ENCODE results near the gene FBXO33.

Gene FBXO33

DNA sequence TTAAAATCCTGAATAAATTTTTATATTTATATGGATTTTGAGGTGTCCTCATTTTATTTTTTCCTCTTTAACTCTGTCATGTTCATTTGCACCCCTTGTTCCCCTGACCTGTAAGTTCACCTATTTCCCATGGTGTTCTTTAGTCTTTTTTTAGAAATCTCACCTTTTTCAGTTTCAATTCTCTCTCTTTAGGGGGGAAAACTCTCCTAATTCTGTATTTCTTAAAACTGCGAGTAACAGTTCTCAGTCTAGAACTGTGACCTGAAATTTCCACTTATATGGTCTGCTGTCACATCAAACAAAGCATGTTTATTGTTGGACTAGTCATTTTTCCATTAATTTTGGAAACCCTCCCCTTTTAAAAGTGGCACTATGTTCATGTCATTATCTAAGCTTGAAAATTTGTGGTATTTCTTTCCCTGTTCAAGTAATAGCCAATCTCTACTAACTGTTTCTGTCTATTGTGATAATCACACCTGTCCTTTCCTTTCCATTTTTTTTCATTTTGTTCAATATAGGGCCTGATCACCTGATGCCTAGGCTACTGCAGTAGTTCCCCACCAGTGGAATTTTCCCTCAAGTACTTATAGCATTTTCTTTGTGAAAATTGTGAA lies 14.0 kb upstream of the FBXO33 start:
- H3K36me3 ChIP-seq (ENCODE audit: control insufficient read depth, insufficient read depth, low read length), result no peaks in the 10 kb centered on the region
- H3K4me3 ChIP-seq (ENCODE audit: low read length), result no peak overlapping the region
- H3K27ac ChIP-seq (ENCODE audit: low read depth, low read length), result no peak overlapping the region
- H3K4me1 ChIP-seq (ENCODE audit: control insufficient read depth, insufficient read depth, low read length), result no peaks in the 10 kb centered on the region
- no peak overlapping the region for H3K9ac ChIP-seq (ENCODE audit: low read length)
- H3K27me3 ChIP-seq (ENCODE audit: control insufficient read depth, insufficient read depth, low read length), result no peaks in the 10 kb centered on the region

DNA sequence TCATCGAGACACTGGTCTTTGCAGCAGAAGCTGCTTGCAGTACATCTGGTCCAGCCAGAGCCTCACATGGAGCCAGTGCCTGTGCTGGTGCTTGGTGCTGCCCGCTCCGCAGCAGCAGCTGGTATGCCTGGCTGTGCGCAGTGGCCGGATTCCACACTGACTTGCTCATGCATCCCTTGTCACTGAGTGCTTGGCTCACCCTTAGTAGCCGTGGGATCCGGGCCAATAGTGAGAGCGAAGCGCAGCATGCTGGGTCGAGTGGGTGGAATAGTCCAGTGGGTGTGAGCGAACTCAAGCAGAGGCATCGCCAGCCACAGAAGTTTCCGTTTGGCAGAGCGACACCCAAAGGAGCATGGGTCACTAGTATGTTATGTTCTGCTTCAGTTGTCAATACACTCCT lies 10.1 kb upstream of the FBXO33 start:
- Histone ChIP-seq H3K4me3 (ENCODE audit: low read length) (no peak overlapping the region), H3K4me1 (ENCODE audit: control insufficient read depth, insufficient read depth, low read length) (no peaks in the 10 kb centered on the region), H3K27ac (ENCODE audit: low read depth, low read length) (no peak overlapping the region), H3K36me3 (ENCODE audit: control insufficient read depth, insufficient read depth, low read length) (no peaks in the 10 kb centered on the region), H3K9ac (ENCODE audit: low read length) (no peak overlapping the region), H3K27me3 (ENCODE audit: control insufficient read depth, insufficient read depth, low read length) (no peaks in the 10 kb centered on the region)

GRCh38 chr14:39441805-39442204 lies 9.6 kb upstream of the FBXO33 start:
- Histone ChIP-seq H3K4me1 (ENCODE audit: control insufficient read depth, insufficient read depth, low read length) (no peaks in the 10 kb centered on the region), H3K27ac (ENCODE audit: low read depth, low read length) (no peak overlapping the region), H3K27me3 (ENCODE audit: control insufficient read depth, insufficient read depth, low read length) (no peaks in the 10 kb centered on the region), H3K4me3 (ENCODE audit: low read length) (no peak overlapping the region), H3K36me3 (ENCODE audit: control insufficient read depth, insufficient read depth, low read length) (no peaks in the 10 kb centered on the region), H3K9ac (ENCODE audit: low read length) (no peak overlapping the region)

DNA sequence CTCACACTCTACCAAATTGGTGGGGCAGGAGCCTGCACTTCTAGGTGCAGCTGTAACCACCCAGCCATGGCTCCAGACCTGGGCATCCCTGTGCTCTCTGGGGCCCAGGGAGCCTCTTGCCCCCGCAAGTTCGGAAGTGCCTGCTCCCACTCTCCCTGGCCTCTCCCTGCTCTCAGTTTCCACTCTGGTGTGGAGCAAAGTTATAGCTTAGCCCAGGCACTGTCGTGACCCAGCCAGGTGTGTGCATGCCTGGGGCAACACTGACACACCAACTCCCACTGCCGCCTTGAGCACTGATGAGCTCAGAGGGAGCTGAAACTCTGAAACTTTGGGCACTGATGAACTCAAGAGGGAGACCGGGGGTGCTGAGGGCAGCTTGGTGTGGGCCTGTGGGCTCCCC lies 8.7 kb upstream of the FBXO33 start:
- no peak overlapping the region for H3K9ac ChIP-seq (ENCODE audit: low read length)
- no peaks in the 10 kb centered on the region for H3K4me1 ChIP-seq (ENCODE audit: control insufficient read depth, insufficient read depth, low read length)
- no peak overlapping the region for H3K4me3 ChIP-seq (ENCODE audit: low read length)
- H3K36me3 ChIP-seq (ENCODE audit: control insufficient read depth, insufficient read depth, low read length), result no peaks in the 10 kb centered on the region
- H3K27ac ChIP-seq (ENCODE audit: low read depth, low read length), result no peak overlapping the region
- H3K27me3 ChIP-seq (ENCODE audit: control insufficient read depth, insufficient read depth, low read length), result no peaks in the 10 kb centered on the region

DNA sequence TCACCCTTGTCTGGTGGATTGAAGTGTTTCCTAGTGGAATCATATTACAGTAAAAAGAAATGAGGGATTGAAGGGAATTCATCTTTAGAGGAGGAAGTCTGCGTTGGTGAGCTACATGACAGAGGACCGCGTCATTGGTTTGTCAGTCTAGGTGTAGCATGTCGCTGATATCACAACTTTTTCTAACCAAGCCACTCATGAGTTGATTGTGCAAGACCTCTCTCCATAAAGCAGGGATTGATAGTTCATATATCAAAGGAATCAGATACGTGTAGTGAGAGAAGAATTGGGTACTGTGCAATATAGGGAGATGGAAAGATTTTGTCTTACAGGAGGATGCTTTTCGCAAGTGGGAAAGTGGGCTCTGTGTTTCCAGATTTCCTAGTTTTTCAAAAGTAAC lies 3.0 kb upstream of the FBXO33 start:
- Histone ChIP-seq H3K9ac (ENCODE audit: low read length) (no peak overlapping the region), H3K4me1 (ENCODE audit: control insufficient read depth, insufficient read depth, low read length) (peaks cover 4% of the 10 kb centered on the region), H3K27me3 (ENCODE audit: control insufficient read depth, insufficient read depth, low read length) (no peaks in the 10 kb centered on the region), H3K4me3 (ENCODE audit: low read length) (no peak overlapping the region), H3K27ac (ENCODE audit: low read depth, low read length) (no peak overlapping the region), H3K36me3 (ENCODE audit: control insufficient read depth, insufficient read depth, low read length) (no peaks in the 10 kb centered on the region)

- Histone ChIP-seq H3K4me1 (ENCODE audit: control insufficient read depth, insufficient read depth, low read length) (peaks cover 4% of the 10 kb centered on the region), H3K27me3 (ENCODE audit: control insufficient read depth, insufficient read depth, low read length) (no peaks in the 10 kb centered on the region), H3K36me3 (ENCODE audit: control insufficient read depth, insufficient read depth, low read length) (no peaks in the 10 kb centered on the region), H3K9ac (ENCODE audit: low read length) (no peak overlapping the region), H3K27ac (ENCODE audit: low read depth, low read length) (no peak overlapping the region), H3K4me3 (ENCODE audit: low read length) (no peak overlapping the region)
These were observed 2.2 kb upstream of the FBXO33 start for GRCh38 chr14:39434401-39434800.

- Histone ChIP-seq H3K9ac (ENCODE audit: low read length) (peak overlapping the region; percentile 34), H3K4me1 (ENCODE audit: control insufficient read depth, insufficient read depth, low read length) (peaks cover 4% of the 10 kb centered on the region), H3K27ac (ENCODE audit: low read depth, low read length) (peak overlapping the region; percentile 93), H3K36me3 (ENCODE audit: control insufficient read depth, insufficient read depth, low read length) (no peaks in the 10 kb centered on the region), H3K27me3 (ENCODE audit: control insufficient read depth, insufficient read depth, low read length) (no peaks in the 10 kb centered on the region), H3K4me3 (ENCODE audit: low read length) (peak overlapping the region; percentile 78)
These were observed 1.2 kb upstream of the FBXO33 start for GRCh38 chr14:39433452-39433813.

GRCh38 chr14:39432619-39433451 lies 602 bp upstream of the FBXO33 start:
- Histone ChIP-seq H3K9ac (ENCODE audit: low read length) (peak overlapping the region; percentile 74), H3K4me1 (ENCODE audit: control insufficient read depth, insufficient read depth, low read length) (peaks cover 4% of the 10 kb centered on the region), H3K27me3 (ENCODE audit: control insufficient read depth, insufficient read depth, low read length) (no peaks in the 10 kb centered on the region)

DNA sequence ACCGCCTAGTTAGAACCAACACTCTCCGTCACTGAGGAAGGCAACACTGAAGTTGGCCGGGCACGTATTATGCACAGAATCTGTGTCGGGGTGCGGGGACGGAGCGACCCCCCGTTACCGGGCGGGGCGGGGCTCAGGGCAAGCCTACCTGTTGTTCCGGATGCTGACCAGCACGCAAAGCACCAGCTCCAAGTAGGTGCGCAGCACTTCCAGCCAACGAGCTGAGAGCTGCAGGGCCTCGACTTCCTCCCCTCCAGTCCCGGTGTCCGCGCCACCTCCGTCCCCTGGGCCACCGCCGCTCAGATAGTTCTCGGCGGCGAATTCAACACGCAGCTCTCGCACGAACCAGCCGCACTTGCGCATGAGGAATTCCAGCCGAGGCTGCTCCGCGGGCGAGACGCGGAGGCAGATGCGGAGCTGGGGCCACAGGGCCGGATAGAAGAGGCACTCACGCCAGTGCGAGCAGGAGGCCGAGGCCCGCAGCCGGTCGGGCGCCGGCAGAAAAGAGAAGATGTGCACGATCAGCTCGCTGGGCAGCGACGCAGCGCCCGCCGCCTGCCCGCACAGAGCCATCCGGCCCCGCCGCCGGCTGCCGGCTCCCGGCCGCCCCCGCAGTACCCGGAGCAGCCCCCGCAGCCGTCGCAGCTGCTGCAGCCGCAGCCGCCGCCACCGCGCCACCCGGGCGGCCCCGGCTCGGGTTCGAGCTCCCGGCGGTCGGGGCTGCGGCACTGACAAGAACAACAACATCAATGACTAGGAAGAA lies 636 bp downstream of the FBXO33 start:
- Histone ChIP-seq H3K27me3 (ENCODE audit: control insufficient read depth, insufficient read depth, low read length) (no peaks in the 10 kb centered on the region), H3K27ac (ENCODE audit: low read depth, low read length) (peak overlapping the region; percentile 97), H3K4me3 (ENCODE audit: low read length) (peak overlapping the region; percentile 97), H3K9ac (ENCODE audit: low read length) (peak overlapping the region; percentile 91), H3K4me1 (ENCODE audit: control insufficient read depth, insufficient read depth, low read length) (peaks cover 4% of the 10 kb centered on the region), H3K36me3 (ENCODE audit: control insufficient read depth, insufficient read depth, low read length) (no peaks in the 10 kb centered on the region)

More at GRCh38 chr14:39432619-39433451, 602 bp upstream of the FBXO33 start:
- peak overlapping the region; percentile 93 for H3K27ac ChIP-seq (ENCODE audit: low read depth, low read length)
- peak overlapping the region; percentile 78 for H3K4me3 ChIP-seq (ENCODE audit: low read length)
- H3K36me3 ChIP-seq (ENCODE audit: control insufficient read depth, insufficient read depth, low read length), result no peaks in the 10 kb centered on the region

- H3K36me3 ChIP-seq (ENCODE audit: control insufficient read depth, insufficient read depth, low read length), result no peaks in the 10 kb centered on the region
- H3K4me1 ChIP-seq (ENCODE audit: control insufficient read depth, insufficient read depth, low read length), result peaks cover 4% of the 10 kb centered on the region
- no peaks in the 10 kb centered on the region for H3K27me3 ChIP-seq (ENCODE audit: control insufficient read depth, insufficient read depth, low read length)
- H3K4me3 ChIP-seq (ENCODE audit: low read length), result peak overlapping the region; percentile 97
- H3K27ac ChIP-seq (ENCODE audit: low read depth, low read length), result peak overlapping the region; percentile 97
- H3K9ac ChIP-seq (ENCODE audit: low read length), result peak overlapping the region; percentile 91
These were observed 1.3 kb downstream of the FBXO33 start for GRCh38 chr14:39430762-39431415.

DNA sequence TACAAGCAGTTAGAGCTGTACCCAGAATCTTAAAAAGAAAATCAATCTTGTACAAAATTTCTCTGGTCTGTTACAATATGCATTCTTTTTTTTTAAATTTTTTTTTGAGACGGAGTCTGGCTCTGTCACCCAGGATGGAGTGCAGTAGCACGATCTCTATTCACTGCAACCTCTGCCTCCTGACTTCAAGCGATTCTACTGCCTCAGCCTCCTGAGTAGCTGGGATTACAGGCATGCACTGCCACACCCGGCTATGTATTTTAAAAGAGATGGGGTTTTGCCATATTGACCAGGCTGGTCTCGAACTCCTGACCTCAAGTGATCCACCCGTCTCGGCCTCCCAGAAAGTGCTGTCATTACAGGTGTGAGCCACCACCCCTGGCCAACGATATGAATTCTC lies 4.1 kb downstream of the FBXO33 start:
- Histone ChIP-seq H3K36me3 (ENCODE audit: control insufficient read depth, insufficient read depth, low read length) (no peaks in the 10 kb centered on the region), H3K4me3 (ENCODE audit: low read length) (no peak overlapping the region), H3K27ac (ENCODE audit: low read depth, low read length) (no peak overlapping the region), H3K27me3 (ENCODE audit: control insufficient read depth, insufficient read depth, low read length) (no peaks in the 10 kb centered on the region), H3K4me1 (ENCODE audit: control insufficient read depth, insufficient read depth, low read length) (no peaks in the 10 kb centered on the region), H3K9ac (ENCODE audit: low read length) (no peak overlapping the region)

- H3K4me1 ChIP-seq (ENCODE audit: control insufficient read depth, insufficient read depth, low read length), result no peaks in the 10 kb centered on the region
- H3K9ac ChIP-seq (ENCODE audit: low read length), result no peak overlapping the region
- no peaks in the 10 kb centered on the region for H3K27me3 ChIP-seq (ENCODE audit: control insufficient read depth, insufficient read depth, low read length)
- H3K36me3 ChIP-seq (ENCODE audit: control insufficient read depth, insufficient read depth, low read length), result no peaks in the 10 kb centered on the region
- no peak overlapping the region for H3K4me3 ChIP-seq (ENCODE audit: low read length)
- H3K27ac ChIP-seq (ENCODE audit: low read depth, low read length), result no peak overlapping the region
These were observed 5.6 kb downstream of the FBXO33 start for GRCh38 chr14:39426605-39427004.
